ENCODE results near the gene WDR4.
"Not testable (repeated sequence)": the region's sequence is repeated elsewhere in the genome, so short reads cannot be mapped to it uniquely, and the experiment has no call there.

- not testable (repeated sequence) for TF ChIP-seq CTCF, POLR2AphosphoS5 (IDR thresholded peaks at IDR 0.05)
Observed at GRCh38 chr21:42875811-42876210, 3.5 kb downstream of the WDR4 start.
